ENCODE measurements around the gene FLOT2.

FLOT2 gene

GRCh38 chr17:28864991-28865849 is 32.3 kb downstream of the FLOT2 start:
- Histone ChIP-seq H3K4me1 (ENCODE audit: control insufficient read depth, low read depth, low read length) (no peaks in the 10 kb centered on the region), H3K27ac (ENCODE audit: low read length) (no peak overlapping the region), H3K27me3 (ENCODE audit: control insufficient read depth, insufficient read depth, low read length) (no peaks in the 10 kb centered on the region), H3K9me3 (ENCODE audit: control insufficient read depth, low read depth, low read length) (no peaks in the 10 kb centered on the region), H3K36me3 (ENCODE audit: control insufficient read depth, low read depth, low read length) (peaks cover 6% of the 10 kb centered on the region), H3K9ac (ENCODE audit: low read length) (no peak overlapping the region), H3K4me3 (ENCODE audit: low read length) (no peak overlapping the region)

DNA sequence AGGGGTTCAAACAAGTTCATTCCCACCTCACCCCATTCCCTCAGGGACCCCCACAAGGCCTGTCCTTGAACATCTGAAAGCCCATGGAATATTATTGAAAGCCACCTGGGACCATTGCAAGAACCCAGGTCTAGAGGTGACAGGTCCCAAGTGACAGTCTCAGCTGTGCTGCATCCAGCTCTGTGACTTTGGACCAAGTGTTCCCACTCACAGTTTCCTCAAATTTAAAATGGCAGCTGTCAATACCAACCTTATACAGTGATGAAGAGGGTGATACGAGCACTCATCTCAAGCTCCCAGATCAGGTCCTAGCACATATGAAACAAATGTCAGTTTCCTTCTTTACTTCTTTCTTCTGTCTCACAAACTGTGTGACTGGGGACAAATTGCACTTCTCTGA is 33.6 kb downstream of the FLOT2 start:
- Histone ChIP-seq H3K4me1 (ENCODE audit: control insufficient read depth, low read depth, low read length) (no peaks in the 10 kb centered on the region), H3K27me3 (ENCODE audit: control insufficient read depth, insufficient read depth, low read length) (no peaks in the 10 kb centered on the region), H3K9me3 (ENCODE audit: control insufficient read depth, low read depth, low read length) (no peaks in the 10 kb centered on the region), H3K4me3 (ENCODE audit: low read length) (no peak overlapping the region), H3K27ac (ENCODE audit: low read length) (no peak overlapping the region), H3K9ac (ENCODE audit: low read length) (no peak overlapping the region), H3K36me3 (ENCODE audit: control insufficient read depth, low read depth, low read length) (peaks cover 9% of the 10 kb centered on the region)

- H3K27ac ChIP-seq (ENCODE audit: low read length): no peak overlapping the region
- H3K36me3 ChIP-seq (ENCODE audit: control insufficient read depth, low read depth, low read length): peaks cover 23% of the 10 kb centered on the region
- H3K4me1 ChIP-seq (ENCODE audit: control insufficient read depth, low read depth, low read length): no peaks in the 10 kb centered on the region
- no peak overlapping the region for H3K4me3 ChIP-seq (ENCODE audit: low read length)
- no peaks in the 10 kb centered on the region for H3K27me3 ChIP-seq (ENCODE audit: control insufficient read depth, insufficient read depth, low read length)
- no peak overlapping the region for H3K9ac ChIP-seq (ENCODE audit: low read length)
- no peaks in the 10 kb centered on the region for H3K9me3 ChIP-seq (ENCODE audit: control insufficient read depth, low read depth, low read length)
Measured at GRCh38 chr17:28862561-28862960, 35.0 kb downstream of the FLOT2 start.

DNA sequence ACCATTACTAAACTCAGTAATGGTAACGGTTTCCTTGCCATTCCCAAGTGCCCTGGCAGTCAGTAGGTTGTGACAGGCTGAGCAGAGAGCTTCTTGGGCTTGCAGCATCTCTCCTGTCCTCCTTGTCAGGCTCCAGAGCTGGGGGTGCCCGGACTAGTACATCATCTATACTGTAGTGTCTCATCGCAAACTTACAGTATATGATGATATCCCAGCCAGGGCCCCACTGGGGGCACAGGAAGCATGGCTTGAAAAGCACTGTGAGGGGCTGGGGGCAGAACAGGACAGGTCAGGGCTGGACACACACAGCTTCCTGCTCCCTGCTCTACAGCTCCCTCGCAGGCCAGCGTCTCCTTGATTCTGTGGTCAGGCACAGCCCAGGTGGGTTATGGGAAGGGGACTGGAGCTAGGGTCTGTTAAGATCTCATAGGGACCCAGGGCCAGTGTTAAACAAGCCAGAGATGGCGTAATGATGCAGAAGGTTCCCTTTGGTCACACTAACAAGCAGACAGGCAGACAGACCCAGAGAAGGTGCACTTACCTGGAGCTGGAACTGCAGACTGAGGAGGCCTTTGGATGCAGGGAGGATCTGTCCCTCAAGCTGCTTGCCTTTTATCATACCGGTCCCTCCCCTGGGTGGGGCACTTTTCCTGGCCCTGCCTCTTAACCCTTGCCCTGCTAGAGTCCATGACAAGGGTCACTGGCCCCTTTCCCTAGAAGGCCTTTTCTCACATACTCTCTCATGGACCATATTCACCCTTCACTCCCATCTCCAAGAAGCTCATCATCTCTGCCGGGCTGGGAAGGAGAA is 35.9 kb downstream of the FLOT2 start:
- Histone ChIP-seq H3K27me3 (ENCODE audit: control insufficient read depth, insufficient read depth, low read length) (no peaks in the 10 kb centered on the region), H3K9ac (ENCODE audit: low read length) (no peak overlapping the region), H3K36me3 (ENCODE audit: control insufficient read depth, low read depth, low read length) (peaks cover 23% of the 10 kb centered on the region), H3K27ac (ENCODE audit: low read length) (no peak overlapping the region), H3K9me3 (ENCODE audit: control insufficient read depth, low read depth, low read length) (no peaks in the 10 kb centered on the region), H3K4me3 (ENCODE audit: low read length) (no peak overlapping the region), H3K4me1 (ENCODE audit: control insufficient read depth, low read depth, low read length) (no peaks in the 10 kb centered on the region)

DNA sequence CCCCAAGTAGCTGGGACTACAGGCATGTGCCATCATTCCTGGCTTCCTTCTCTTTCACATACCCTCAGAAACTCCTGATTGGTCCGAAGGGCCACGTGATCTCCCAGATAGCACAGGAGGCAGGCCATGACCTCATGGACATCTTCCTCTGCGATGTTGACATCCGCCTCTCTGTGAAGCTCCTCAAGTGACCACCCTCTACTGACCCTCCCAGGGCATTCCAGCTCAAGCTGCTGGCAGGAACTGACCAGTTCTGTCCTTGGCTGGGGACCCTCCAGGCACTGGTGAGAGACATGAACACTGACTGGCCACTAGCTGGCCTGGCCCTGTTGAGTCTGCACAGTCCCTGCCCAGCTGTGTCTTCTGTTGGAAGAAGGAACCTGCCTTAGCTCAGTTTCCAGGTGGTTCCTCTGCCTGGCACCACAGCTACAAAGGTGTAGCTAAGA is 37.1 kb downstream of the FLOT2 start:
- Histone ChIP-seq H3K4me3 (ENCODE audit: low read length) (no peak overlapping the region), H3K36me3 (ENCODE audit: control insufficient read depth, low read depth, low read length) (peaks cover 27% of the 10 kb centered on the region), H3K4me1 (ENCODE audit: control insufficient read depth, low read depth, low read length) (peaks cover 3% of the 10 kb centered on the region), H3K27me3 (ENCODE audit: control insufficient read depth, insufficient read depth, low read length) (no peaks in the 10 kb centered on the region), H3K9me3 (ENCODE audit: control insufficient read depth, low read depth, low read length) (no peaks in the 10 kb centered on the region), H3K9ac (ENCODE audit: low read length) (no peak overlapping the region), H3K27ac (ENCODE audit: low read length) (no peak overlapping the region)

GRCh38 chr17:28858801-28859355 is 38.7 kb downstream of the FLOT2 start:
- no peak overlapping the region for H3K27ac ChIP-seq (ENCODE audit: low read length)
- H3K9me3 ChIP-seq (ENCODE audit: control insufficient read depth, low read depth, low read length): no peaks in the 10 kb centered on the region
- H3K4me3 ChIP-seq (ENCODE audit: low read length): no peak overlapping the region
- H3K4me1 ChIP-seq (ENCODE audit: control insufficient read depth, low read depth, low read length): peaks cover 3% of the 10 kb centered on the region
- no peaks in the 10 kb centered on the region for H3K27me3 ChIP-seq (ENCODE audit: control insufficient read depth, insufficient read depth, low read length)
- H3K9ac ChIP-seq (ENCODE audit: low read length): no peak overlapping the region
- H3K36me3 ChIP-seq (ENCODE audit: control insufficient read depth, low read depth, low read length): peaks cover 27% of the 10 kb centered on the region

GRCh38 chr17:28857905-28858800 is 39.4 kb downstream of the FLOT2 start:
- no peaks in the 10 kb centered on the region for H3K27me3 ChIP-seq (ENCODE audit: control insufficient read depth, insufficient read depth, low read length)
- no peak overlapping the region for H3K4me3 ChIP-seq (ENCODE audit: low read length)
- no peak overlapping the region for H3K27ac ChIP-seq (ENCODE audit: low read length)
- H3K36me3 ChIP-seq (ENCODE audit: control insufficient read depth, low read depth, low read length): peaks cover 27% of the 10 kb centered on the region
- no peak overlapping the region for H3K9ac ChIP-seq (ENCODE audit: low read length)
- peaks cover 3% of the 10 kb centered on the region for H3K4me1 ChIP-seq (ENCODE audit: control insufficient read depth, low read depth, low read length)
- no peaks in the 10 kb centered on the region for H3K9me3 ChIP-seq (ENCODE audit: control insufficient read depth, low read depth, low read length)

DNA sequence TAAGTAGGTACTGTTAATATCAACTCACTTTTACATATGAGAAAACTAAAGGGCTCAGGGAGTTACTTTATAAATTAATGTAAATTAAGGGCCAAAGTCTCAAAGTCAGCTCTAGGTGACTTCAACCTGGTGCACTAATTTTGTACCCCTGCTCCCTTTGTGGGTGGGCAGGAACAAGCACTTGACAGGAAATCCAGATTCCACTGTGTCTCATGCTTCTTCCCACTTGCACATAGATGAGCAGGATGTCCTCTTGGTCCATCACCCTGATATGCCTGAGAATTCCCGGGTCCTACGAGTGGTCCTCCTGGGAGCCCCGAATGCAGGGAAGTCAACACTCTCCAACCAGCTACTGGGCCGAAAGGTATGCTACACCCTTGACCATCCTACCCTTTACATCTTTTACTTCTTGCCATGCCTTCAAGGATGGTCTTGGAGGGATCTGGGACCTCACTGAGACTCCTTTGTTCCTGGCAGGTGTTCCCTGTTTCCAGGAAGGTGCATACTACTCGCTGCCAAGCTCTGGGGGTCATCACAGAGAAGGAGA is 41.4 kb downstream of the FLOT2 start:
- no peaks in the 10 kb centered on the region for H3K27me3 ChIP-seq (ENCODE audit: control insufficient read depth, insufficient read depth, low read length)
- H3K4me3 ChIP-seq (ENCODE audit: low read length): no peak overlapping the region
- peaks cover 3% of the 10 kb centered on the region for H3K4me1 ChIP-seq (ENCODE audit: control insufficient read depth, low read depth, low read length)
- H3K36me3 ChIP-seq (ENCODE audit: control insufficient read depth, low read depth, low read length): peaks cover 27% of the 10 kb centered on the region
- no peaks in the 10 kb centered on the region for H3K9me3 ChIP-seq (ENCODE audit: control insufficient read depth, low read depth, low read length)
- H3K9ac ChIP-seq (ENCODE audit: low read length): no peak overlapping the region
- H3K27ac ChIP-seq (ENCODE audit: low read length): no peak overlapping the region

DNA sequence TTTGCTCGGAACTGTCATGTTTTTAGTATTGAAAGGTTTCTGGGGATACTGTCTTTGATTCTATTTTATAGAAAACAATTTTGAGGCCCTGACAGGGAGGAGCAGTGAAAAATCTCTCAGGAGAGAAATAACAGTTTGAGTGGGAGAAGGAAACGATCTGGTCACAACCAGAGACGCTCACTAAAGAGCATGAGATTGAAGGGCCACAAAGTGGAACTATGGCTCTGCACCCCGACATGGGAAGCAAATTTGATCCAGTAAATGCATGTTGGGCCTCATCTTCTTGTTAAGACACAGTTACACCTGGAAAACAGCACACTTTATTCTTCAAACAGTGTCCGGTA is 42.2 kb downstream of the FLOT2 start:
- peak overlapping the region; percentile 87 for H3K4me3 ChIP-seq (ENCODE audit: low read length)
- no peaks in the 10 kb centered on the region for H3K9me3 ChIP-seq (ENCODE audit: control insufficient read depth, low read depth, low read length)
- H3K27ac ChIP-seq (ENCODE audit: low read length): peak overlapping the region; percentile 19
- peak overlapping the region; percentile 74 for H3K9ac ChIP-seq (ENCODE audit: low read length)
- H3K4me1 ChIP-seq (ENCODE audit: control insufficient read depth, low read depth, low read length): peaks cover 3% of the 10 kb centered on the region
- peaks cover 23% of the 10 kb centered on the region for H3K36me3 ChIP-seq (ENCODE audit: control insufficient read depth, low read depth, low read length)
- no peaks in the 10 kb centered on the region for H3K27me3 ChIP-seq (ENCODE audit: control insufficient read depth, insufficient read depth, low read length)

- H3K9me3 ChIP-seq (ENCODE audit: control insufficient read depth, low read depth, low read length): no peaks in the 10 kb centered on the region
- no peaks in the 10 kb centered on the region for H3K27me3 ChIP-seq (ENCODE audit: control insufficient read depth, insufficient read depth, low read length)
- peak within 1 kb of the TSS; percentile 19 for H3K27ac ChIP-seq (ENCODE audit: low read length)
- H3K4me1 ChIP-seq (ENCODE audit: control insufficient read depth, low read depth, low read length): peaks cover 3% of the 10 kb centered on the region
- H3K4me3 ChIP-seq (ENCODE audit: low read length): peak within 1 kb of the TSS; percentile 87
- H3K9ac ChIP-seq (ENCODE audit: low read length): peak within 1 kb of the TSS; percentile 74
- peaks cover 20% of the 10 kb centered on the region for H3K36me3 ChIP-seq (ENCODE audit: control insufficient read depth, low read depth, low read length)
Measured at GRCh38 chr17:28854457-28855335, 42.8 kb downstream of the FLOT2 start, which contains the start of gene ERAL1. ERAL1 (plus strand) TSS chr17:28855016; CDS start chr17:28855035, 19 bp downstream.

Measured in iPS-18a (cell line).